Peyer's patch (tissue), 4 donors: Measurements from ENCODE around the gene ANKS1A.

Experiments
- CTCF ChIP-seq, 6 experiments: fragments of 450-650 bp in 4 of 6; fragments of 200-600 bp in 2 of 6; sonication (generic) in 1 of 6; IDR thresholded peaks; one replicate each; pipeline ENCODE4 v1.5.1; 2017 to 2019; ENCODE audit warnings: antibody characterized with exemption in 6 of 6, mild to moderate bottlenecking in 3 of 6, moderate library complexity in 1 of 6
- POLR2A ChIP-seq, 2 donors: fragments of 450-650 bp; IDR thresholded peaks; one replicate each; pipeline ENCODE4 v1.5.1; 2017; ENCODE audit warnings: antibody characterized with exemption in 2 of 2, mild to moderate bottlenecking in 2 of 2, moderate library complexity in 2 of 2

DNA sequence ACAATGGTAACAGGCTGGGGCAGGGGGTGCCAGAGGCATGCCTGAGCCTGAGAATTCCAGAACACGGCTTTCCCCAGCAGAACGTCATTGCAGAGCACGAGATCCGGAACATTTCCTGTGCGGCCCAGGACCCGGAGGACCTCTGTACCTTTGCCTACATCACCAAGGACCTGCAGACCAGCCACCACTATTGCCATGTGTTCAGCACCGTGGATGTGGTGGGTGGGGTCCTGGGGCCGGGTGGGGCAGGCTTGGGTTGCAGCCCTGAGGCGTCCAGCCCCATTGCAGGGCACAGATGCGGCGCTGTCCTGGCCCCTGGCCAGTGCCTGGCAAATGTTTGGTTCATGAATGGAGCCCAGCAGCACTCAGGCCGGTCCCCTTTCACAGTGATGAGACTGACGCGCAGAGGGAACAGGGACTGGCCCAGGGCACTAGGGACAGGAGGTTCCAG lies 195.0 kb downstream of the ANKS1A start:
- no peak for TF ChIP-seq CTCF (IDR thresholded peaks at IDR 0.05)
- no peak for TF ChIP-seq POLR2A (IDR thresholded peaks at IDR 0.05)
